ENCODE measurements around the gene HOXC12. TPM values are rescaled to one million over a fixed set of nuclear protein-coding genes. Genes with fewer than 3 reads are reported as not detected.

The HOXC12 gene
- total and polyA plus RNA-seq, 4 donors, result not detected

- H3K9ac ChIP-seq (ENCODE audit: insufficient read depth in 1 of 2, low read length in 2 of 2), result no peak overlapping the region
- H3K4me1 ChIP-seq (ENCODE audit: control insufficient read depth in 5 of 5, insufficient read depth in 5 of 5, low read length in 5 of 5), result peaks cover 0 to 15% (median 11%) of the 10 kb centered on the region in 5 donors
- no peak overlapping the region for H3K27ac ChIP-seq (ENCODE audit: low read depth in 1 of 2, low read length in 1 of 2)
- ATAC-seq (ENCODE audit: insufficient read depth, low FRiP score), result no peak
- H3K9me3 ChIP-seq (ENCODE audit: control insufficient read depth in 4 of 4, insufficient read depth in 3 of 4, low read length in 3 of 4), result peaks cover 0 to 15% (median 0%) of the 10 kb centered on the region in 4 donors
- H3K36me3 ChIP-seq (ENCODE audit: control insufficient read depth in 4 of 4, insufficient read depth in 4 of 4, low read length in 4 of 4), result no peaks in the 10 kb centered on the region
- peak; percentile 13 for TF ChIP-seq CTCF (IDR thresholded peaks at IDR 0.05; ENCODE audit: control extremely low read depth, extremely low read depth)
- H3K27me3 ChIP-seq (ENCODE audit: control insufficient read depth in 3 of 3, insufficient read depth in 3 of 3, low read length in 2 of 3), result peaks cover 24 to 98% (median 91%) of the 10 kb centered on the region in 3 donors
- H3K4me3 ChIP-seq, result no peak overlapping the region
- DNase-seq, result peak in 2 of 3 donors; percentile 63 to 67
- WGBS, 2 donors, result 4 to 5% methylated on average over 28 of the region's 28 CpGs
Measured at GRCh38 chr12:53989227-53990113, 34.8 kb downstream of the HOXC12 start.

DNA sequence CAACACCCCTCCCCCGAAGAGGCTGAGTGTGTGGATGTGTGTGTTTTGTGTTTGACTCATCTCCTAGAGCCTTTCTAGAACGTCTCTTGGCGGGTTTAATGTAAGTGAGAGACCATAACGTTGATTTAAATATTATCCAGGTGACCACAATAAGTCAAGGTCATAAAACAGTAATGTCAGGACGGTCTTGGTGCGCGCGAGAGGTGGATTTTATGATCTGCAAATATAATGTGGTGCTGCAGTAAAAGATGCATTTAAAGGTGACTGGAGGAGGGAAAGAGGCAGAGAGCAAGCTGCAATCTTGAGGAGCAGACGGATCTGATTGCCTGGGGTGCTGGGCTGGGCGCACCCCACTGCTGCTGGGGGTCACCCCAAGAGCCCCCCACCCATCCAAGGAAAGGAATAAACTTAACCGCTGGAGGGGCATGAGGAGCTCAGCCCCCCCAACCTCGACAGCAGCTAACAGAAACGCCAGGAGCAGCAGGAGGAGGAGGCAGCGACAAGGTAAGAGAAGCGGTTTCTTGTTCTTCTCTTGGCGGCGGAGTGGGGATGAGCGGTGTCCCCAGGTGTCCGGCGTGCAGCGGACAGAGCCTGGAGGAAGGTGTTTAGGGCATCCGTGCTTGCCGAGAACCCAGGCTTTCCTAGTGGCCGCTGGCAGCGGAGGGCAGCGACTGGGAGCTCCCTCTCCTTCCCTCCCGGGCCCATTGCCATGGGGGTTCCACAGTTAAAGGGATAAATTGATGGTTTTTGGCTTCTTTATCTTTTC, 35.8 kb downstream of the HOXC12 start:
- Histone ChIP-seq H3K9ac (ENCODE audit: insufficient read depth in 1 of 2, low read length in 2 of 2) (no peak overlapping the region), H3K36me3 (ENCODE audit: control insufficient read depth in 4 of 4, insufficient read depth in 4 of 4, low read length in 4 of 4) (no peaks in the 10 kb centered on the region), H3K27ac (ENCODE audit: low read depth in 1 of 2, low read length in 1 of 2) (no peak overlapping the region), H3K4me3 (no peak overlapping the region), H3K27me3 (ENCODE audit: control insufficient read depth in 3 of 3, insufficient read depth in 3 of 3, low read length in 2 of 3) (peaks cover 20 to 100% (median 92%) of the 10 kb centered on the region in 3 donors), H3K4me1 (ENCODE audit: control insufficient read depth in 5 of 5, insufficient read depth in 5 of 5, low read length in 5 of 5) (peaks cover 0 to 18% (median 4%) of the 10 kb centered on the region in 5 donors), H3K9me3 (ENCODE audit: control insufficient read depth in 4 of 4, insufficient read depth in 3 of 4, low read length in 3 of 4) (peaks cover 0 to 12% (median 0%) of the 10 kb centered on the region in 4 donors)
- WGBS, 2 donors, result 8 to 11% methylated on average over 26 to 27 of the region's 27 CpGs
- no peak for TF ChIP-seq CTCF (IDR thresholded peaks at IDR 0.05; ENCODE audit: control extremely low read depth, extremely low read depth)
- ATAC-seq (ENCODE audit: insufficient read depth, low FRiP score), result no peak
- no peak for DNase-seq

- peaks cover 14 to 100% (median 91%) of the 10 kb centered on the region in 3 donors for H3K27me3 ChIP-seq (ENCODE audit: control insufficient read depth in 3 of 3, insufficient read depth in 3 of 3, low read length in 2 of 3)
- no peak for DNase-seq
- TF ChIP-seq CTCF (IDR thresholded peaks at IDR 0.05; ENCODE audit: control extremely low read depth, extremely low read depth), result no peak
Measured at GRCh38 chr12:53991077-53991460, 36.4 kb downstream of the HOXC12 start.

More at GRCh38 chr12:53991077-53991460, 36.4 kb downstream of the HOXC12 start:
- no peak for ATAC-seq (ENCODE audit: insufficient read depth, low FRiP score)
- peaks cover 0 to 16% (median 0%) of the 10 kb centered on the region in 5 donors for H3K4me1 ChIP-seq (ENCODE audit: control insufficient read depth in 5 of 5, insufficient read depth in 5 of 5, low read length in 5 of 5)
- no peaks in the 10 kb centered on the region for H3K36me3 ChIP-seq (ENCODE audit: control insufficient read depth in 4 of 4, insufficient read depth in 4 of 4, low read length in 4 of 4)
- H3K9ac ChIP-seq (ENCODE audit: insufficient read depth in 1 of 2, low read length in 2 of 2), result no peak overlapping the region
- no peak overlapping the region for H3K27ac ChIP-seq (ENCODE audit: low read depth in 1 of 2, low read length in 1 of 2)
- WGBS, 2 donors, result 1 to 6% methylated on average over 8 of the region's 8 CpGs
- H3K9me3 ChIP-seq (ENCODE audit: control insufficient read depth in 4 of 4, insufficient read depth in 3 of 4, low read length in 3 of 4), result peaks cover 0 to 10% (median 0%) of the 10 kb centered on the region in 4 donors
- no peak overlapping the region for H3K4me3 ChIP-seq
